COLO829 (cell line): ENCODE results near the gene GRIK4.

Experiments used
- DNase-seq: peaks from one replicate; pipeline ENCODE4 v3.0.0; 2012; ENCODE audit warnings: low spot score

Gene GRIK4

GRCh38 chr11:120881596-120881995, 370.0 kb downstream of the GRIK4 start:
- no peak for DNase-seq

- DNase-seq = no peak
These were observed 370.6 kb downstream of the GRIK4 start for GRCh38 chr11:120882175-120882574.

GRCh38 chr11:120883404-120884080, 372.0 kb downstream of the GRIK4 start:
- no peak for DNase-seq

- DNase-seq = no peak
These were observed 372.8 kb downstream of the GRIK4 start for GRCh38 chr11:120884154-120885020.

- no peak for DNase-seq
These were observed 379.2 kb downstream of the GRIK4 start for GRCh38 chr11:120890609-120891320.

- DNase-seq = no peak
These were observed 382.1 kb downstream of the GRIK4 start for GRCh38 chr11:120893440-120894201.

- no peak for DNase-seq
These were observed 382.8 kb downstream of the GRIK4 start for GRCh38 chr11:120894202-120894985.

- no peak for DNase-seq
These were observed 385.1 kb downstream of the GRIK4 start for GRCh38 chr11:120896687-120897086.

GRCh38 chr11:120898568-120898967, 387.0 kb downstream of the GRIK4 start:
- DNase-seq = no peak

- no peak for DNase-seq
These were observed 388.2 kb downstream of the GRIK4 start for GRCh38 chr11:120899720-120900119.

GRCh38 chr11:120900643-120901042, 389.1 kb downstream of the GRIK4 start:
- DNase-seq = no peak

- DNase-seq = no peak
These were observed 392.1 kb downstream of the GRIK4 start for GRCh38 chr11:120903686-120904085.

GRCh38 chr11:120904116-120904515, 392.6 kb downstream of the GRIK4 start:
- DNase-seq = no peak

- DNase-seq = no peak
These were observed 395.2 kb downstream of the GRIK4 start for GRCh38 chr11:120906766-120907165.

- no peak for DNase-seq
These were observed 396.4 kb downstream of the GRIK4 start for GRCh38 chr11:120907971-120908370.

- no peak for DNase-seq
These were observed 397.1 kb downstream of the GRIK4 start for GRCh38 chr11:120908461-120909181.

GRCh38 chr11:120909676-120910416, 398.3 kb downstream of the GRIK4 start:
- no peak for DNase-seq

GRCh38 chr11:120911943-120912342, 400.4 kb downstream of the GRIK4 start:
- no peak for DNase-seq

GRCh38 chr11:120912504-120912903, 401.0 kb downstream of the GRIK4 start:
- peak; percentile 20 for DNase-seq

- no peak for DNase-seq
These were observed 401.4 kb downstream of the GRIK4 start for GRCh38 chr11:120912915-120913314.
